HUES64 (cell line): ENCODE results near the gene CCT7.

ENCODE experiments used
- H3K27ac ChIP-seq: 2 replicates; pipeline ENCODE4 v1.7.0; 2013; ENCODE audit warnings: low read depth, low read length, inconsistent platforms
- H3K27me3 ChIP-seq: 2 replicates; pipeline ENCODE4 v1.6.1; 2013; ENCODE audit warnings: mild to moderate bottlenecking, low read length; ENCODE audit not compliant: insufficient read depth
- H3K36me3 ChIP-seq: 2 replicates; pipeline ENCODE4 v1.6.1; 2013; ENCODE audit warnings: mild to moderate bottlenecking, low read length; ENCODE audit not compliant: insufficient read depth
- H3K4me1 ChIP-seq: 2 replicates; pipeline ENCODE4 v1.6.1; 2013; ENCODE audit warnings: mild to moderate bottlenecking, low read length, moderate library complexity; ENCODE audit not compliant: insufficient read depth
- H3K4me3 ChIP-seq: 2 replicates; pipeline ENCODE4 v1.5.1; 2013; ENCODE audit warnings: mild to moderate bottlenecking, low read length, moderate library complexity
- H3K9ac ChIP-seq: 2 replicates; pipeline ENCODE4 v1.6.1; 2013; ENCODE audit warnings: mild to moderate bottlenecking, low read depth, low read length
- H3K9me3 ChIP-seq: 2 replicates; pipeline ENCODE4 v1.6.1; 2013; ENCODE audit warnings: low read depth, low read length; ENCODE audit not compliant: insufficient read depth
- WGBS: fragments of 150-250, 120-280 bp; methylation state at CpG from one replicate; pipeline ENCODE4 v1.1.7; 2013; ENCODE audit warnings: missing lambda C conversion rate; 5-methylcytosine and 5-hydroxymethylcytosine counted together

Gene CCT7

GRCh38 chr2:73291093-73291460 is 57.0 kb downstream of the CCT7 start:
- H3K4me3 ChIP-seq: peak overlapping the region; percentile 72
- H3K27me3 ChIP-seq: peaks cover 100% of the 10 kb centered on the region
- 5% methylated on average over 34 of the region's 34 CpGs for WGBS
- H3K27ac ChIP-seq: no peak overlapping the region
- peaks cover 2% of the 10 kb centered on the region; the same call in 1 of the 2 replicates for H3K4me1 ChIP-seq
- no peaks in the 10 kb centered on the region for H3K9me3 ChIP-seq
- H3K36me3 ChIP-seq: no peaks in the 10 kb centered on the region
- no peak overlapping the region for H3K9ac ChIP-seq

GRCh38 chr2:73291461-73292315 is 57.6 kb downstream of the CCT7 start:
- Histone ChIP-seq H3K27ac (no peak overlapping the region), H3K4me1 (peaks cover 2% of the 10 kb centered on the region; the same call in 1 of the 2 replicates), H3K4me3 (peak overlapping the region; percentile 72), H3K27me3 (peaks cover 100% of the 10 kb centered on the region), H3K36me3 (no peaks in the 10 kb centered on the region), H3K9ac (no peak overlapping the region), H3K9me3 (no peaks in the 10 kb centered on the region)
- WGBS: 1% methylated on average over 82 of the region's 82 CpGs

- Histone ChIP-seq H3K27ac (no peak overlapping the region), H3K4me1 (peaks cover 2% of the 10 kb centered on the region; the same call in 1 of the 2 replicates), H3K9ac (no peak overlapping the region), H3K36me3 (no peaks in the 10 kb centered on the region), H3K27me3 (peaks cover 100% of the 10 kb centered on the region), H3K9me3 (no peaks in the 10 kb centered on the region), H3K4me3 (peak overlapping the region; percentile 72)
- WGBS: 6% methylated on average over 38 of the region's 38 CpGs
These were observed 58.3 kb downstream of the CCT7 start for GRCh38 chr2:73292316-73292905.

- Histone ChIP-seq H3K27me3 (peaks cover 100% of the 10 kb centered on the region), H3K27ac (no peak overlapping the region), H3K4me1 (peaks cover 2% of the 10 kb centered on the region; the same call in 1 of the 2 replicates), H3K4me3 (peak overlapping the region; percentile 72), H3K9ac (no peak overlapping the region), H3K36me3 (no peaks in the 10 kb centered on the region), H3K9me3 (no peaks in the 10 kb centered on the region)
- 3% methylated on average over 64 of the region's 64 CpGs for WGBS
These were observed 58.9 kb downstream of the CCT7 start for GRCh38 chr2:73292906-73293533.

- Histone ChIP-seq H3K9ac (no peak within 1 kb of the TSS), H3K27ac (no peak within 1 kb of the TSS), H3K4me1 (peaks cover 2% of the 10 kb centered on the region; the same call in 1 of the 2 replicates), H3K9me3 (no peaks in the 10 kb centered on the region), H3K36me3 (no peaks in the 10 kb centered on the region), H3K4me3 (peak within 1 kb of the TSS; percentile 72), H3K27me3 (peaks cover 96% of the 10 kb centered on the region)
- 2% methylated on average over 44 of the region's 45 CpGs for WGBS
These were observed 59.5 kb downstream of the CCT7 start, which contains the start of gene EGR4 for GRCh38 chr2:73293534-73294171. EGR4 (minus strand) TSS chr2:73293548; CDS start chr2:73293317, 231 bp downstream.

- peak overlapping the region; percentile 72; the same call in 1 of the 2 replicates for H3K4me3 ChIP-seq
- 100% methylated on average over 1 of the region's 2 CpGs for WGBS
These were observed 60.1 kb downstream of the CCT7 start for GRCh38 chr2:73294239-73294638.

GRCh38 chr2:73295751-73296400 is 61.8 kb downstream of the CCT7 start:
- Histone ChIP-seq H3K27ac (no peak overlapping the region), H3K27me3 (peaks cover 89% of the 10 kb centered on the region), H3K36me3 (no peaks in the 10 kb centered on the region), H3K9me3 (no peaks in the 10 kb centered on the region), H3K4me3 (no peak overlapping the region), H3K9ac (no peak overlapping the region), H3K4me1 (no peaks in the 10 kb centered on the region; the same call in 1 of the 2 replicates)
- 40% methylated on average over 4 of the region's 5 CpGs for WGBS

More at GRCh38 chr2:73294239-73294638, 60.1 kb downstream of the CCT7 start:
- Histone ChIP-seq H3K27me3 (peaks cover 92% of the 10 kb centered on the region), H3K27ac (no peak overlapping the region), H3K36me3 (no peaks in the 10 kb centered on the region), H3K4me1 (peaks cover 2% of the 10 kb centered on the region; the same call in 1 of the 2 replicates), H3K9me3 (no peaks in the 10 kb centered on the region), H3K9ac (no peak overlapping the region)

- no peaks in the 10 kb centered on the region for H3K36me3 ChIP-seq
- no peak overlapping the region for H3K4me3 ChIP-seq
- peaks cover 84% of the 10 kb centered on the region for H3K27me3 ChIP-seq
- H3K9ac ChIP-seq: no peak overlapping the region
- H3K4me1 ChIP-seq: no peaks in the 10 kb centered on the region; the same call in 1 of the 2 replicates
- no peaks in the 10 kb centered on the region for H3K9me3 ChIP-seq
- 29% methylated on average over 2 of the region's 2 CpGs for WGBS
- H3K27ac ChIP-seq: no peak overlapping the region
These were observed 63.0 kb downstream of the CCT7 start for GRCh38 chr2:73297151-73297559.

GRCh38 chr2:73297586-73297985 is 63.5 kb downstream of the CCT7 start:
- no peaks in the 10 kb centered on the region; the same call in 1 of the 2 replicates for H3K4me1 ChIP-seq
- H3K36me3 ChIP-seq: no peaks in the 10 kb centered on the region
- H3K27me3 ChIP-seq: peaks cover 80% of the 10 kb centered on the region
- WGBS: 74% methylated on average over 4 of the region's 4 CpGs
- H3K9ac ChIP-seq: no peak overlapping the region
- H3K27ac ChIP-seq: no peak overlapping the region
- no peak overlapping the region for H3K4me3 ChIP-seq
- no peaks in the 10 kb centered on the region for H3K9me3 ChIP-seq

GRCh38 chr2:73300926-73301325 is 66.8 kb downstream of the CCT7 start:
- H3K9me3 ChIP-seq: no peaks in the 10 kb centered on the region
- H3K9ac ChIP-seq: no peak overlapping the region
- no peak overlapping the region for H3K4me3 ChIP-seq
- H3K27ac ChIP-seq: no peak overlapping the region
- H3K27me3 ChIP-seq: peaks cover 55% of the 10 kb centered on the region
- WGBS: 76% methylated on average over 3 of the region's 3 CpGs
- no peaks in the 10 kb centered on the region for H3K4me1 ChIP-seq
- no peaks in the 10 kb centered on the region for H3K36me3 ChIP-seq
